Esophagus squamous epithelium (tissue), 4 donors: Measurements from ENCODE around the gene PMM2.

ENCODE experiments used
- CTCF ChIP-seq, 6 experiments: fragments of 450-650 bp in 4 of 6; fragments of 200-600 bp in 2 of 6; sonication (generic) in 2 of 6; IDR thresholded peaks; one replicate each; pipeline ENCODE4 v1.5.1; 2016 to 2019; ENCODE audit warnings: antibody characterized with exemption in 6 of 6, mild to moderate bottlenecking in 4 of 6, moderate library complexity in 4 of 6
- POLR2A ChIP-seq, 4 donors: fragments of 450-650 bp; IDR thresholded peaks; one replicate each; pipeline ENCODE4 v1.6.1; 2017; ENCODE audit warnings: antibody characterized with exemption in 4 of 4, mild to moderate bottlenecking in 4 of 4, moderate library complexity in 3 of 4

DNA sequence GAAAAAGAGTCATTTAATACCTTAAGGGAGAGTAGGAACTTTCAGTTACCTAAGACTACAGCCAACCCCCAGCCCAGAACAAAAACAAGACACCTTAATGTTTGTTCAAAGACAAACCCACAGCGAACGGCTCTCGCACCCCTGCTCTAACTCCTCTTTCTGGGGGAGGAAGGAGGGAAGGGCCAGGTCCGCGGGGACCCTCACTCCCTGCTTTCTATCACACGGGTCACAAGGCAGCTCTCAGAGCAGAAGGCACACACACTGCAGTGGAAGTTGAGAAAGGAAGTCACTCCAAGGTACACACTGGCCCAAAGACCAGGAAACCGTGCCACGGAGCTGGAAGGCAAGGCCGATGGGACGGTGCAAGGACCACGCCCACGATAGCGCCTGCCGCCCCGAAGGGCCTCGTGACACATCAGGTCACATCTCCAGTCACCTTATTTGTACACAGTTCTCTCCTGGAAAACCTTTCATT, 94.5 kb downstream of the PMM2 start:
- TF ChIP-seq CTCF (IDR thresholded peaks at IDR 0.05) (no peak), POLR2A (IDR thresholded peaks at IDR 0.05) (no peak)
